ENCODE data around the gene JAZF1.
"Not testable (repeated sequence)": the region's sequence is repeated elsewhere in the genome, so short reads cannot be mapped to it uniquely, and the experiment has no call there.

Gene JAZF1

GRCh38 chr7:28018446-28018845 is 162.1 kb downstream of the JAZF1 start:
- no peak for TF ChIP-seq CTCF (conservative IDR thresholded peaks at IDR 0.05)
- H3K27ac ChIP-seq: no peak overlapping the region

GRCh38 chr7:28018020-28018419 is 162.6 kb downstream of the JAZF1 start:
- no peak overlapping the region for H3K27ac ChIP-seq
- no peak for TF ChIP-seq CTCF (conservative IDR thresholded peaks at IDR 0.05)

DNA sequence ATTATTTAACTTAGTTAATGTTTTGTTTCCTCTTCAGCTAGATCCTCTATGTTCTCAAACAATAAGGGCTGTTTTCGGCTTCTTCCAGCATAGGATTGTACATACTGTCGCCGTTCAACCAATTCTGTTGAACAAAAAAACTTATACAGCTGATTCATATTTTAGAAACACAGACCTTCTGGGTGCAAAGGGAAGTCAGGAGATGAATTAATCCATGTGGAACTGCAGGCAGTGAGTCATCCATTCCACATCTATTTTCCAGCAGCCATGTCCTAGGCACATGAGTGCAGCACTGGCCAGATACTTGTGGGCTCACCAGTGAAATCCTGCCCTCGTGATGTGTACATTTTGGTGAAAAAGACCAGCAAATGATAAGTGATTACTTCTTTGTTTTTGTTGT is 163.2 kb downstream of the JAZF1 start:
- no peak overlapping the region for H3K27ac ChIP-seq
- TF ChIP-seq CTCF (conservative IDR thresholded peaks at IDR 0.05): no peak

DNA sequence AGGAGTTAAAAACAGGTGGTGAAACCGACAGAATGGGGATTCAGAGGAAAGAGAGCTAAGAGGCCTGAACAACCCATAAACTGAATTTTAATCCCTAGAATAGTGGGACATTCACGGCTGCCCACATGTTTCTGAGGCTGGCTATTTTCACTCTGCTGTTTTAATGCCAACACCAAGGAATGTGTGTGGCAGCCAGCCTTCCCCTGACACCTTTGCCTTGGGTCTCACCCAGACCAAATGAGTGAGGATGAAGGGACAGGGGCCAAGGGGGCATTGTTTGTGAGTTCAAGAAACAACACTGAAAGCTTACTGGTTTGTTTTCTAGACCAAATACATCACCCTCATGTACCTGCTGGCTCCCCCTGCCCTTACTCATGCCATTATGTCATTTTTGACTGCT is 164.3 kb downstream of the JAZF1 start:
- no peak for TF ChIP-seq CTCF (conservative IDR thresholded peaks at IDR 0.05)
- no peak overlapping the region for H3K27ac ChIP-seq

GRCh38 chr7:28015169-28015568 is 165.4 kb downstream of the JAZF1 start:
- no peak for TF ChIP-seq CTCF (conservative IDR thresholded peaks at IDR 0.05)
- no peak overlapping the region for H3K27ac ChIP-seq

DNA sequence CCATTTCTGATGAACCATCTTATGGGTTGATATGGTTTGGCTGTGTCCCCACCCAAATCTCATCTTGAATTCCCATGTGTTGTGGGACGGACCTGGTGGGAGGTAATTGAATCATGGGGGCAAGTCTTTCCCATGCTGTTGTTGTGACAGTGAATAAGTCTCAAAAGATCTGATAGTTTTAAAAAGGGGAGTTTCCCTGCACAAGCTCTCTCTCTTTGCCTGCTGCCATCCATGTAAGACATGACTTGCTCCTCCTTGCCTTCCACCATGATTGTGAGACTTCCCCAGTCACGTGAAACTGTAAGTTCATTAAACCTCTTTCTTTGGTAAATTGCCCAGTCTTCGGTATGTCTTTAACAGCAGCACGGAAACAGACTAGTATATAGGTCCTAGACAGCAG is 166.3 kb downstream of the JAZF1 start:
- not testable (repeated sequence) for H3K27ac ChIP-seq

- no peak overlapping the region for H3K27ac ChIP-seq
- no peak for TF ChIP-seq CTCF (conservative IDR thresholded peaks at IDR 0.05)
These were observed 167.2 kb downstream of the JAZF1 start for GRCh38 chr7:28013441-28013840.

- H3K27ac ChIP-seq: no peak overlapping the region
- TF ChIP-seq CTCF (conservative IDR thresholded peaks at IDR 0.05): no peak
These were observed 167.6 kb downstream of the JAZF1 start for GRCh38 chr7:28013019-28013418.
